GM23338 (cell line): ENCODE data around the gene SLC4A3. TPM values are rescaled to one million over a fixed set of nuclear protein-coding genes. Genes with fewer than 3 reads are reported as not detected.

Experiments used
- ATAC-seq: fragments of 200-7000 bp; cut with Tn5 transposase; 3 replicates; pipeline ENCODE4 v1.9.1; 2020
- DNase-seq: peaks from one replicate; pipeline ENCODE4 v3.0.0-alpha.2; 2015; ENCODE audit warnings: low spot score
- H2AFZ ChIP-seq: fragments of 200-600 bp; sonication (generic); 2 replicates; pipeline ENCODE4 v1.8.0; 2016; ENCODE audit warnings: antibody characterized with exemption, mild to moderate bottlenecking, moderate library complexity
- H3F3A ChIP-seq: fragments of 200-600 bp; sonication (generic); replicated peaks from 2 replicates; pipeline ENCODE4 v1.8.0; 2017; ENCODE audit warnings: antibody characterized with exemption, mixed run types, low read depth
- H3K27ac ChIP-seq: fragments of 200-600 bp; sonication (generic); 2 replicates; pipeline ENCODE4 v1.6.1; 2016; ENCODE audit warnings: low read depth
- H3K27me3 ChIP-seq: fragments of 200-600 bp; sonication (generic); 2 replicates; pipeline ENCODE4 v1.8.0; 2016; ENCODE audit warnings: mild to moderate bottlenecking, mixed run types, moderate library complexity; ENCODE audit not compliant: insufficient read depth
- H3K36me3 ChIP-seq: fragments of 200-600 bp; sonication (generic); 2 replicates; pipeline ENCODE4 v1.8.0; 2016; ENCODE audit warnings: mild to moderate bottlenecking; ENCODE audit not compliant: insufficient read depth
- H3K4me1 ChIP-seq: fragments of 200-600 bp; sonication (generic); 2 replicates; pipeline ENCODE4 v1.8.0; 2016; ENCODE audit warnings: mild to moderate bottlenecking, moderate library complexity; ENCODE audit not compliant: insufficient read depth
- H3K4me2 ChIP-seq: fragments of 200-600 bp; sonication (generic); 2 replicates; pipeline ENCODE4 v1.7.1; 2017; ENCODE audit warnings: mixed run types
- H3K4me3 ChIP-seq: fragments of 200-600 bp; sonication (generic); 2 replicates; pipeline ENCODE4 v1.6.1; 2016; ENCODE audit warnings: mixed run types
- H3K79me2 ChIP-seq: fragments of 200-600 bp; sonication (generic); replicated peaks from 2 replicates; pipeline ENCODE4 v1.8.0; 2017; ENCODE audit warnings: mild to moderate bottlenecking; ENCODE audit not compliant: insufficient read depth
- H3K9me2 ChIP-seq: fragments of 200-600 bp; sonication (generic); 2 replicates; pipeline ENCODE4 v1.8.0; 2017; ENCODE audit not compliant: insufficient read depth
- H4K20me1 ChIP-seq: fragments of 200-600 bp; sonication (generic); replicated peaks from 2 replicates; pipeline ENCODE4 v1.8.0; 2017; ENCODE audit warnings: mild to moderate bottlenecking; ENCODE audit not compliant: insufficient read depth
- H3K27ac Mint-ChIP-seq: 2 replicates; pipeline ENCODE4 v1.8.0; 2020; ENCODE audit warnings: inconsistent platforms, mild to moderate bottlenecking, moderate library complexity, mixed read lengths
- H3K27me3 Mint-ChIP-seq: 3 replicates; pipeline ENCODE4 v1.8.0; 2022; ENCODE audit warnings: low read depth, mild to moderate bottlenecking, moderate library complexity, mixed read lengths, inconsistent platforms; ENCODE audit not compliant: insufficient read depth, poor library complexity
- H3K36me3 Mint-ChIP-seq: 3 replicates; pipeline ENCODE4 v1.8.0; 2021; ENCODE audit warnings: low read depth, mild to moderate bottlenecking, inconsistent platforms, moderate library complexity, mixed read lengths
- H3K4me1 Mint-ChIP-seq: 3 replicates; pipeline ENCODE4 v1.8.0; 2020; ENCODE audit warnings: mild to moderate bottlenecking, inconsistent platforms, mixed read lengths
- H3K4me3 Mint-ChIP-seq: 3 replicates; pipeline ENCODE4 v1.8.0; 2021; ENCODE audit warnings: moderate library complexity, mild to moderate bottlenecking, inconsistent platforms, mixed read lengths
- H3K9me3 Mint-ChIP-seq: 3 replicates; pipeline ENCODE4 v1.8.0; 2020; ENCODE audit warnings: moderate library complexity, mild to moderate bottlenecking, inconsistent platforms, mixed read lengths
- CREB1 ChIP-seq: fragments of 250-450 bp; sonication (Bioruptor Pico); IDR thresholded peaks from 2 replicates; pipeline ENCODE4 v1.5.0; 2020; ENCODE audit warnings: low read depth, mild to moderate bottlenecking, moderate library complexity
- CTCF ChIP-seq, 2 experiments: fragments of 200-600 bp in 1 of 2; sonication (generic) in 1 of 2; conservative IDR thresholded peaks; 2 replicates each; pipeline versions ENCODE4 v1.5.1 to v1.6.1; 2016 to 2017; ENCODE audit warnings: antibody characterized with exemption in 2 of 2, low read depth in 2 of 2, mild to moderate bottlenecking in 2 of 2, moderate library complexity in 1 of 2
- ETS1 ChIP-seq: IDR thresholded peaks from 2 replicates; pipeline ENCODE4 v1.6.1; 2016; ENCODE audit warnings: antibody characterized with exemption
- EZH2 ChIP-seq: fragments of 200-600 bp; sonication (generic); IDR thresholded peaks from one replicate; pipeline ENCODE4 v1.8.0; 2017; ENCODE audit warnings: antibody characterized with exemption, mild to moderate bottlenecking, low read depth; ENCODE audit not compliant: unreplicated experiment
- EZH2phosphoT487 ChIP-seq: fragments of 200-600 bp; sonication (generic); IDR thresholded peaks from one replicate; pipeline ENCODE4 v1.8.1; 2018; ENCODE audit warnings: antibody characterized with exemption; ENCODE audit not compliant: unreplicated experiment
- JUNB ChIP-seq: IDR thresholded peaks from one replicate; pipeline ENCODE4 v1.6.1; 2016; ENCODE audit warnings: antibody characterized with exemption; ENCODE audit not compliant: unreplicated experiment
- NANOG ChIP-seq: IDR thresholded peaks from 2 replicates; pipeline ENCODE4 v1.6.1; 2016; ENCODE audit warnings: antibody characterized with exemption, borderline replicate concordance
- POLR2AphosphoS5 ChIP-seq: IDR thresholded peaks from 2 replicates; pipeline ENCODE4 v1.6.1; 2016; ENCODE audit warnings: antibody characterized with exemption, low read depth
- REST ChIP-seq: IDR thresholded peaks from one replicate; pipeline ENCODE4 v1.6.1; 2018; ENCODE audit warnings: antibody characterized with exemption; ENCODE audit not compliant: unreplicated experiment
- STAT1 ChIP-seq: IDR thresholded peaks from one replicate; pipeline ENCODE4 v1.6.1; 2016; ENCODE audit warnings: antibody characterized with exemption; ENCODE audit not compliant: unreplicated experiment
- ZNF114 ChIP-seq: fragments of 250-450 bp; sonication (Bioruptor Pico); IDR thresholded peaks from 2 replicates; pipeline ENCODE4 v1.5.0; 2020; ENCODE audit warnings: mild to moderate bottlenecking, moderate library complexity
- ZNF331 ChIP-seq: fragments of 250-450 bp; sonication (Bioruptor Pico); IDR thresholded peaks from 2 replicates; pipeline ENCODE4 v1.5.0; 2020; ENCODE audit warnings: low read depth, mild to moderate bottlenecking, moderate library complexity
- ZNF462 ChIP-seq: fragments of 250-450 bp; sonication (Bioruptor Pico); IDR thresholded peaks from 2 replicates; pipeline ENCODE4 v1.5.0; 2020; ENCODE audit warnings: mild to moderate bottlenecking, moderate library complexity
- polyA plus RNA-seq: library from polyadenylated mRNA; unstranded; fragments of >200 nt; fragmentation: Nextera tagmentation; extraction: Ambion mirVana; gene quantifications from 2 replicates; pipeline ENCODE4 v1.2.1, GENCODE V29; 2016
- total RNA-seq: library from RNA; depleted of rRNA; stranded (reverse); fragments of >200 nt; shearing (Covaris generic); gene quantifications from 2 replicates; pipeline ENCODE4 v1.2.3, GENCODE V29; 2014

The SLC4A3 gene
- total and polyA plus RNA-seq, 2 experiments from 2014 or later: 3.6 to 6.8 TPM

GRCh38 chr2:219670386-219670785 is 43.0 kb downstream of the SLC4A3 start:
- Histone ChIP-seq H3K4me1 (peaks cover 23% of the 10 kb centered on the region), H3K79me2 (no peaks in the 10 kb centered on the region), H3F3A (no peaks in the 10 kb centered on the region), H3K9me2 (no peaks in the 10 kb centered on the region), H3K27me3 (no peaks in the 10 kb centered on the region), H3K4me3 (no peak overlapping the region), H4K20me1 (no peaks in the 10 kb centered on the region), H3K36me3 (no peaks in the 10 kb centered on the region), H3K27ac (no peak overlapping the region), H2AFZ (no peak overlapping the region), H3K4me2 (peak overlapping the region; percentile 65; the same call in 1 of the 2 replicates)
- DNase-seq (no peak), ATAC-seq (no peak)
- Mint-ChIP-seq H3K27me3 (no peaks in the 10 kb centered on the region), H3K4me1 (peaks cover 23% of the 10 kb centered on the region), H3K27ac (no peak overlapping the region), H3K4me3 (no peak overlapping the region), H3K9me3 (no peaks in the 10 kb centered on the region), H3K36me3 (no peaks in the 10 kb centered on the region)
- no peak for TF ChIP-seq EZH2phosphoT487
- TF ChIP-seq EZH2: no peak
- no peak for TF ChIP-seq ZNF114 (CRISPR knock-in tag)
- no peak for TF ChIP-seq NANOG
- TF ChIP-seq ETS1: no peak
- no peak for TF ChIP-seq STAT1
- TF ChIP-seq POLR2AphosphoS5: no peak
- no peak for TF ChIP-seq JUNB
- no peak for TF ChIP-seq REST
- TF ChIP-seq ZNF331: no peak
- TF ChIP-seq CREB1 (CRISPR knock-in tag): no peak
- no peak for TF ChIP-seq CTCF (conservative IDR thresholded peaks at IDR 0.05; ENCODE audit: low read depth in 2 of 2)
- TF ChIP-seq ZNF462 (CRISPR knock-in tag): no peak
